Measurements from ENCODE around the gene GRIN2A.

Gene GRIN2A

DNA sequence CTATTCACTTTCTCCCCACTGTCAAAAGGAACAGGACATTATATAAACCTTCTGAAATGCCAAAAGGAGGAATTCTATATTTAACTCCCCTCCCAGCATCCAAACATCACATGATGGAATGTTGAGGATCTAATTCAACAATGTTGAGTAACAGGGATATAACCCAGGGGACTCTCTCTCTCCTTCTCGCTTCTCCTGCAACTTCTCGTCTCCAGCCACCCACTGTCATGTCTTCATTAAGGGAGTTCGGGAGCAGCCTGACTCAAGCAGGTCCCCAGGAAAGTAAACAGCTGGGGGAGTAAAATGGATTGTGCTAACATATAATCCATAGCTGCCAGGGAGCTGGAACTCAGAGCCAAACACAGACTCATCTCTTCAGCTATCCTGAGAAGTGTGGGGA lies 51.7 kb downstream of the GRIN2A start:
- no peak for DNase-seq (ENCODE audit: low read depth in 2 of 2)

DNA sequence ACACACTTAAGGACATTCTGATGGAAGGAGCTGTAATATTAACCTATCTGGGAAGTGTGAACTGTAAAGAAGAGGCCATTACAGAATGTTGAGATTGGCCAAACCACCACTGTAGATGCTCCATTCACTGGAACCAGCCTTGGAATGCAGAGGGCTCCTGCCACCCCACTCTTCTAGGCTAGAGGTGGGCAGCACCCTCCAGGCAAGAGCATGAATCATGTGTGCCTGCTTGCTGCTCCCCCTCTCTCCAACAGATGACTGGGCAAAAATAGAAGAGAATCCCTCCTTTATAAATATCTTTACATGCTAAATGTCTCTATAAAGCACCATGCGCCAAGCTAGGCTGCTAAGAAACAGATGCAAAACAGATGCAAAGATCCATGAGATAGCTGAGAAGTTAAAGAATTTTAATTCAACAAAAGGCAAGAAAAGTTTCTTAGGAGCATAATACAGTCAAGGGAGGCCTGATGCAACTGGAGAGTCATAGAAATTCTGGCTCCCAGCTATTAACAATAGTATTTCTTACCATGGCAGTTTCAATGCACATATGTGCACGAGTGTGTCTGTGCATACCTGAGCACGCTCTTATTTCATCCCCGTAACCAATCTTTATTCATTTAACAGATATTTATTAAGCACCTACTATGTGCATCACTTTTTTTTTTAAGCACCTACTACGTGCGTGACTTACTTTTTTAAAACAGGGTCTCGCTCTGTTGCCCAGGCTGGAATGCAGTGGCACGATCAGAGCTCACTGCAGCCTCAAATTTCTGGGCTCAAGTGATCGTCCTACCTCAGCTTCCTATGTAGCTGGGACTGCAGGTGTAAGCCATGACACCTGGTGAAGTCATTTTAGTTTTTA lies 53.6 kb downstream of the GRIN2A start:
- DNase-seq (ENCODE audit: low read depth in 2 of 2): no peak

DNA sequence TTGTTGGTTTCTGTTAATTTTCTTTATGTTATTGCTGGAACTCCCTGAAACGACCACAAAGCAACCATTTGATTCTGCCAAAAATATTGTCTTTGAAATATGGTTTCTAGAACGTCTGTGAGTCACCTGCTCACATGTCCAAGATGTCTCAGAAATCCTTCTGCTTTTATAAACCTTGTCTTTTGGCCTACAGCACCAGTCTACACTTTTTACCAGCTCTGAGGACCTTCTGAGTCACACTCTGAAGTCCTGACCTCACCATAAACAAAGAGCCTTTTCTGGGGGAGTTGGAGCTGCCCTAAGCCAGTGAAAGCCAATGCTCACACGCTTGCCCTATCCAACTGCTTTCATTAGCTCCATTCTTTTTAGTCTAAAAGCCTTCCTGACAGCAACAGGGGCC lies 55.5 kb downstream of the GRIN2A start:
- no peak for DNase-seq (ENCODE audit: low read depth in 2 of 2)

DNA sequence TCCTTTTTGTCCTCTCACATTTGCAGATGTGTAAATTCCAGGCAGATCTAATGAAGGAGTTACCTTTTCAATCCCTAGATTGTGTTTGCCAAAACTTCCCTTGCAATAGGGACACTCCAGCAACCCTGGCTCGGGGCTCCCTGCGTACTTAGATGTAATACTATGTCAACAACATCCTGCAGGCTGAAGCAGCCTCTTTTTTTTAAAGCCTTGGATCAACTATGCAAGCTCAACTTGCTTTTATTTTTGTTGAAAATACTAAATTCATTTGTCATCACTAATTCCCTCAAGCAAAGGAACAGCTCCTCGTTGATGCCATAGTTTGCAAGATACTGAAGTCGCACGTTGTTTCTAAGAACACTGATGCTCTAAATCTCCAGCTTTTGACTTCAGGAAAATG lies 59.1 kb downstream of the GRIN2A start:
- DNase-seq (ENCODE audit: low read depth in 2 of 2): no peak

DNA sequence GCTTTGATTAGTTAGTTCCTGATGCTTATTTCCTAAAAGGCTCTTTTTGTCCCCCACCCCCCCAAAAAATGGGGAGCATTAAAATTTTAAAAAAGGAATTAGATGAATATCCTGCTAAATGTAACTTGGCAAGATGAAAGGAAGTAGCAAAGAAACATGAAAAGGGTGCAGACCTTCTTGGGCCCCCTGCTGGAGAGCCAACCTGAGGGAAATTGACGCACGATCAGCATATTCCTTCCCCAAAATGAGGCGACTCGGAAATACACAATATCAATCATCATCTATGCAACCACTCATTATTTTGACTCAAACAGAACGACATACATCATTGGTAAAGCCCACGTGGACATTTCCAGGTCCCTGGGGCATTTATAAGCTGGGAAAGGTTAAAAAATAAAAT lies 59.7 kb downstream of the GRIN2A start:
- no peak for DNase-seq (ENCODE audit: low read depth in 2 of 2)

DNA sequence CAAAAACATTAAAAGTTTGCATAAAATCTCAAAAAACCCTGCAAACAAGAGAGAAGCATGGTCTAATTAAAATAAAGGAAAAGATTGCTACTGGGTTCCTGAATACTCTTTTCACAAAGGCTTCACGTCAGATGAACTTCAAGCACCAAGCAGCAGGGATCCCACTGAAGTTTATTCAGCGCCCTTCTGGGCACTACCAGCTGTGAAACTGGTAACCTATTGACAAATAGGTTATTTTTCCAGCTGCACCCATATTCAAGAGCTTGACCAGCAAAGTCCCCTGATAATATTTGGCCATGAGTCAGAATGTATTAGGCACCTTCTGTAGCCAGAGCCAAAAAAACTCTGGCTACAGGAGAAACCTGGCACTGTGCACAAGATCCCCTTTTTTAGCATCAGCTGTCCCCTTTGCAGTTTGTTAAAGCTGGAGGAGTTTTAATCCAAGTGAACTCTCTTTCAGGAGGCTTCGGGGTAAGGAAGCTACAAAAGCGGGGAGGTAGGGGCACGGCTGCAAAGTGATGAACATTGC lies 60.3 kb downstream of the GRIN2A start:
- DNase-seq (ENCODE audit: low read depth in 2 of 2): no peak

DNA sequence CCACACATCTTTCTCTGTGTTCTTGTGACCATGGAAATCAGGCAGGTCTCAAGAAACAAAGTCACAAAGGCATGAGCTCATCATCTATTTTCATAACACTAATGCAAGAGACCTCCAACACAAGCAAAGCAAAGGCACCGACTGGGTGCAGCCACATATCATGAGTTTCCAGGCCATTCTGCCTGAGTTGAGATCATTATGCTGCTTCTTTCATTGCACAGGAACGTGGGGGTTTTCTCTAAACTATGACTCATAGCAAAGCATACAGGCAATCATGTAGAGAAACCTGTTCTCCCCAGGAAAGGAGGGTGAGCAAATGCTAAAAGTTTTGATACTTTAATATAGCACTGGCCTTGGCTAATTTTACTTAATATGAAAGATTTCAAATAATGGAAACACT lies 60.7 kb downstream of the GRIN2A start:
- no peak for DNase-seq (ENCODE audit: low read depth in 2 of 2)

DNA sequence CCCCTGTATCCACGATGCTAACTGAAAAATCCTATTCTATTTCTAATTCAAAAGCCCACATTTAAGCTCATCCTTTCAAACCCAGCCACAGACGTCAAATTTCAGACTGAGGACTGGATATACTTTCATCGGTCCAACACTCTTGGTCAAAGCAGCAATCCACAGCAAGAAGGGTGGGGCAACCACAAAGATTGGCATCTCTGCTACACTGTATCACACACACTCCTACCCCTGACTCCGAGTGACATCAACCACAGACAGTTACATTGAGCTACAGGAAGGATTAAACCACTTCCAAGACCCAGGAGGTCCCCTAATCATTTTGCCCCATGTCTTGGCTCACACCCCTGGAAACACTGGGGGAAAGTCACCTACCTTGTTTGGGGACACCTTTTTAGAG lies 61.3 kb downstream of the GRIN2A start:
- no peak for DNase-seq (ENCODE audit: low read depth in 2 of 2)

DNA sequence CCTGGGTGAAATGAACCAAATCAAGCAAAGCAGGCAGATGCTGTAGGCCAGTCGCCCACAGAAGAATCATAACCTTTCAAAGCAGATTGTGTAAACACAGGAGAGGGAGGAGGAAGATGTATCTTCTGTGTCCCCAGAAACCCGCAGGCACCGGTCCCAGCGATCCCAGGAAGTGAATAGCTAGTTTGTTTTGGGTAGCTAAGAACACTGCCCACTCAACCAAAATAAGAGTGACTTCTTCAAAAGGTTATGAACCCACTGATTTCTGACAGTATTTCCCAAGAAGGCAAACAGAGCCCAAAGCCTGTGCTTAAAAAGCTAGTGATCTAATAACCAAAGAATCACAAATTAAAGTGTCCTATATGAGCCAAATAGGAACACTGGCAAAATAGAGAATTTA lies 67.8 kb downstream of the GRIN2A start:
- no peak for DNase-seq (ENCODE audit: low read depth in 2 of 2)

DNA sequence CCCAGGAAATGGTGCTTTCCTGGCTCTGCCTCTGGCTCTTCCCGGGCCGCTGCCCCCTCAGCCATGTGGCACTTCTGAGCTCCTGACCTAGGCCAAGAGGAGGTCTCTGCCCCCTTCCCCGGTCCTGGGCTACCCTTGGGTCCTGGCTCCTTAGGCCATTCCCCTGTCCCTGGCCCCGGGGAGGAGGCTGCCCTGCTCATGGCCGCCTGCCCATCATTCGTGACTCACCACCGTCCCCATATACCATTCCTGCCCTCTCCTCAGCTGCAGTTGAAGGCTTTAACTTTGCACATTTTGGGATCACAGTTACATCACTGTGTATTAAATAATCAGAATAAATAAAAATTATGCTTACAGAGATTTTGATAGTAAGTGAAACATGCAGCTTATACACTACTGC lies 69.0 kb downstream of the GRIN2A start:
- DNase-seq (ENCODE audit: low read depth in 2 of 2): no peak

DNA sequence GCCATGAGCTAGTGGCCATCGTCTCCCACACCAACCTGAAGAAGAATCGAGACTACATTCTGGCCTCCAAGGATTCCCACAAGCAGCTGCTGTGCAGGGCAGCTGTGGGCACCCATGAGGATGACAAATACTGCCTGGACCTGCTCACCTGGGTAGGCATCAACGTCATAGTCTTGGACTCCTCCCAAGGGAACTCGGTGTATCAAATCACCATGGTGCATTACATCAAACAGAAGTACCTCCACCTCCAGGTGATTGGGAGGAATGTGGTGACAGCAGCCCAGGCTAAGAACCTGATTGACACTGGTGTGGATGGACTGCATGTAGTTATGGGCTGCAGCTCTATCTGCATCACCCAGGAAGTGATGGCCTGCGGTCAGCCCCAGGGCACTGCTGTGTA lies 70.2 kb downstream of the GRIN2A start:
- no peak for DNase-seq (ENCODE audit: low read depth in 2 of 2)

DNA sequence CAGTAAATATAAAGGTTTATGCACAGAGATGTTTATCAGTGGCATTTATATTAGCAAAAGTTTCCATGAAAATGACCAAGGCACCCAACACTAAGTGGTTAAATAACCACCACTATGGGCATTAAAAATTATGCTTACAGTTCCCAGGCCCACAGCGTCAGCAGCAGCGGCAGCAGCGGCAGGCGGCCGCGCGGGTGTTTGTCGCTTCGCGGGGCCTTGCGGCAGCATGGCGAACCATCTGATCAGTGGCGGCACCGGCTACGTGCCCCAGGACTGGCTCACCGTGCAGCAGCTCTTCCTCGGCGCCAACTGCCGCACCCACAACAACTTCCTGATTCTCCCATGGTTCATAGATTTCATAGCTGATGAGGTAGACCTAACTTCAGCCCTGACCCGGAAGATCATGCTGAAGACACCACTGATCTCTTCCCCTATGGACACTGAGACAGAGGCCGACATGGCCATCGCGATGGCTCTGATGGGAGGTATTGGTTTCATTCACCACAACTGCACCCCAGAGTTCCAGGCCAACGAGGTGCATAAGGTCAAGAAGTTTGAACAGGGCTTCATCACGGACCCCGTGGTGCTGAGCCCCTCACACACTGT lies 71.0 kb downstream of the GRIN2A start:
- DNase-seq (ENCODE audit: low read depth in 2 of 2): no peak

DNA sequence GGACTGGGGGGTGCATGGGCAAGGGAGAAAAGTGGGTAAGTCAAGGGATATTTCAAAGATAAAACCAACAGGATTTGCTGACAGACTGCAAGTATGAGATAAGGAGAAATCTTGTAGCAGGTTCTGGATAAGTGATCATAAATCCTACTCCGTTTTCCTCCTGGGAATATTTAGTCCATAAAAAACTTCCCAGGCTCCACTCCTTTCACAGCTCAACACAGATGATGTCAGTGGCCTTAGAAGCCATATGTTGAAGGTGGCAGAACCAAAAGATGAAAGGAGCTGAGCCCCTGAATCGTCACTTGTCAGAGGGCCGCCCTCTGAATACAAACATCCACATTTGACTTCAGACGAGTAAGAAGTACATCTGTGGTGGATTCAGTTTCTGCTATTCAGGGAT lies 71.7 kb downstream of the GRIN2A start:
- DNase-seq (ENCODE audit: low read depth in 2 of 2): no peak

DNA sequence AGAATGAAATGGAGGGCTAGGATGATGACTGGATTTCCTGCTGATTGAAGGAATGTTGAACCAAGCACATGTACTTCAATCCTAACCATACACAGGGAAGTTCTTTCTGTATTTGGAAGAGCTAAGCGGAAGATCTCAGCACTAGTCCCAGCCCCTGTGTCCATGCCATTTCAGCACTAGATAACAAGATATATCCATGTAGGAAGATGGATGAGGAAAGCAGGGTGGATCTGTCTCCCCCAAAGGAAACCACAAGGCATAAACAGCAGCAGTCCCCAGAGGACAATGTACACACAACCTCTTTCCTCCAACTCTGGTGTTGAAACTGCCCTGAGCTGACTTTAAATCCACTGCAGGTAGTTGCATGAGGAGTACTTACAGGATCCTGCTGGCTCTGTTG lies 75.1 kb downstream of the GRIN2A start:
- DNase-seq (ENCODE audit: low read depth in 2 of 2): no peak

DNA sequence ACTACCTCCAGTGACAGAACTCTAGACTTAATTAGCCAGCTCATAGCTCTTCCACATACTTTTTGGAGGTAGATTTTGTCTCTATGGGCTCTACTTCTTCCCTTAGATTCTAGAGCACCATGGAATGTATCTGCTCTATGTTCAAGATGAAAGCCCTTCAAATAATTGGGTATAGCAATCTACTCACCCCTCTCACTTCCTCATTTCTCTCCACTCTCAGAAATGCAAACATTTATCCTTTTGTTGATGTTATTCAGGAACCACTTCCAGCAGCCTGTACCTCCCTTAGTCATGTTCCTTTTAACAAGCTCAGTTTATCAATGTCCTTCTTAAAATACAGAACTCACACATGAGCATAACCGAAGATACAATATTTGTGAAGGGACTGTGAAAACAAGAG lies 78.5 kb downstream of the GRIN2A start:
- DNase-seq (ENCODE audit: low read depth in 2 of 2): no peak

DNA sequence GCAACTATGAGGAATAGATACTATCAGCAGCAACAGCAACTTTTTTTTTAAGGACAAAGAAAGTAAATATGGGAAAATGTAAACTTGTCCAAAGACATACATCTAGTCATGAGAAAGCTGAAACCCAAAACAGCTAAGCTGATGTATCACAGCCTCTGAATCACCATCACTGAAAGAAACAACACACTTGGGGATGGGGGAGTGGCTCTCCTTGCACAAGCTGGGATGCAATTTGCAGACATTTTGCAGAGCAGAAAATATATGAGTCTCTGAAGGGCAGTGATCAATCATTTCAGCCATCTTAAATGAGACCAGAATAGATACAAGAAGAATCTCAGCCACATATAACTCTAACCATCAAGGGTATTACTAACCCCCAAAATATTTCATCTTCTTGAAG lies 79.1 kb downstream of the GRIN2A start:
- DNase-seq (ENCODE audit: low read depth in 2 of 2): no peak

DNA sequence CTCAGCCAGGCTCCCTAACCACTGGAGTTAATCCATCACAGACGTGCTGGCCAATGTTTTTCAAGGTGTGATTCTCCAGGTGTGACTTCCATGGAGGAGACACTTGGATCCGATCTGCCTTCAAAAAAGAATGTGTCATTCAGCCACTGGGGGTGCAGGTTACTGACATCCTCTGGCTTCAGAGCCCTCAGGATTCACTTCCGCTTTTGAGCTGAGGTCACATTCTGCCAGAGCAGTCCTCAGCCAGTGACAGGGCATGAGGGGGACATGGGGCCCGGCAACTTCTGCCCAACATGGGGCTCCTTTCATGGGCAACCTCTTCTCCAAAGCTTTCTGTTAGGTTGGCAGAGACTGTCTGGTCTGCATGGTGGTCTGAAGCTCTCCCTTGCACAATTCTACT lies 81.4 kb downstream of the GRIN2A start:
- no peak for DNase-seq (ENCODE audit: low read depth in 2 of 2)

DNA sequence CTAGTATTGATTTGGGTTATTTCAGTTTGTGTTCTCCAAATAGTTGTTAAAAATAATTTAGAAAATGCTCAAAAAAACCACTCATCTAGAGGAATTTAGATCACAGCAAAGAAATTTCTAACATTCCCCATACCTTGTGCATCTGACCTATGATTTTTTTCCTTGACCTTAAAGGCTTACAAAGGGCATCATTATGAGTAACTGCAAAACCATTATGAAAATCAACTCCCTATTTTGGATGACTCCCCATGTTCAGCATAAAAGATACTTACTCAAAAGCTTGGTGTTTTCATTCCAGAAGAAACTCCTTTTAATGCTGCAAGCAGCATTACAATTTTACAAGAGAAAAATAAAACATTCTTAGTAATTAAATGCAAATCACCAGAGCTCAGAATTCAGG lies 83.2 kb downstream of the GRIN2A start:
- no peak for DNase-seq (ENCODE audit: low read depth in 2 of 2)

DNA sequence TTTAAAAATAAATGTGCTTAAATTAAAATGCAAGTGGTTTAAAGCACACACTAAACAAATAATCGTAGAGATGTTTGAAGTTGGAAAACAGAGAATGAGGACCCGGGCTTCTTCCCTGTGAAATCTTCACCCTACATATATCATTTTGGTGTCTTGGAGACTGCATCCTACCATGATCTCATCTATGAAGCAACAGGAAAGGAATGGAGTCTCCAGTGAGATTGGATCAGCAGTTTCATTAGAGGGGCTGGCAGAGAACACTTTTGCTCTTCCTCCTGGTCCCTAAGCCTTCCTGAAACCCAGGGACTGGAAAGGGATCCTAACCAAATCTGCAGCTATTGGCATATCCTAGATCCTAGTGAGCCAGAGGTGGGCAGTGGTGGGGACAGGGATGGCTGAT lies 85.0 kb downstream of the GRIN2A start:
- DNase-seq (ENCODE audit: low read depth in 2 of 2): no peak

DNA sequence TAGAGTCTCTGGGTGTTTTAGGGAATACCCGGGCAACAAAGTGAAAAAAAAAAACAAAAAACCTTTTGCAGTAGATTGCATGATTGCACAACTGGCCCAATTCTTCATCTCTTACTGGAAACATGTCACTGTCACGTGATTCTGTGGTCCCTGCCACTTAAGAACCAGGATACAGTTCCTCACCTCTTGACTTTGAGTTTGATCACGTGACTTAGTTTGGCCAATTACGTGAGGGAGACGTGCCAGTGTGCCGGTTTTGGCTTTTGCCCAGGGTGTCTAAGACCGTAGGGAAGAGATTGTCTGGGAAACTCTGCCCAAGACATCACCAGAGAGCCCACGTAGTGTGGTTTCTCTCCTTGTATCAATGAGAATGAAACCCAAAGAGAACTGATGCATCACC lies 88.7 kb downstream of the GRIN2A start:
- no peak for DNase-seq (ENCODE audit: low read depth in 2 of 2)

DNA sequence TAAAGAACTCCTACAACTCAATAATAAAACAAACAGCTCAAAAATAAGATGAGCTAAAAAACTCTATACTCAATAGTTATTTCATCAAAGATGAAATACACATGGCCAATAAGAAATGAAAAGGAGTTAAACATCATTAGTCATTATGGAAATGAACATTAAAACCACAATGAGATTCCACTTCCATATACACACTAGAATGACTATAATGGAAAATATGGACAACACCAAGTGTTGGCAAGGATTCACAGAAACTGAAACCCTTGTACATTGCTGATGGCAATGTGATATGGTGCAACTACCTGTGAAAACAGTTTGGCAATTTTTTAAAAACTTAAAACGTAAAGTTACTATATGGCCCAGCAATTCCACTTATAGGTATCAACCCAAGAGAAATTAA lies 91.4 kb downstream of the GRIN2A start:
- DNase-seq (ENCODE audit: low read depth in 2 of 2): no peak

DNA sequence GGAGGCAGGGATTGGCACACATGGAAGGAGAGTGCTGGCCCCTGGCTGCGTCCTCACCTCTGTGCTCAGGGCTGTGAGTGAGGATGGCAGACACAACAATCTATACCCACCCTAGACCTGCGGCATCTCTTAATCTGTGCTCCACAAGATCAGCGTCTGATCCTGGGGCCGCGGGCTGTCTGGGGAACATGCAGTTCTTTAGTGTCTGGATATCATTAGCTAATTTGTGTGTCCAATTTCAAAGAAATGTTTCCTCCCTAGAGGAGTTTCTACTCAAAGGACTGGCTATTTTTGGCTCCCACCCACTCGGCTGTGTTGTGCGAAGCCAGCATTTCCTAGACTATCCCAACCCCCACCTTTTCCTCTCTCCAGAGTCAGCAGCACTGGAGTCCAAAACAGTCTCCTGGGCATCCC lies 93.8 kb downstream of the GRIN2A start:
- no peak for DNase-seq (ENCODE audit: low read depth in 2 of 2)

DNA sequence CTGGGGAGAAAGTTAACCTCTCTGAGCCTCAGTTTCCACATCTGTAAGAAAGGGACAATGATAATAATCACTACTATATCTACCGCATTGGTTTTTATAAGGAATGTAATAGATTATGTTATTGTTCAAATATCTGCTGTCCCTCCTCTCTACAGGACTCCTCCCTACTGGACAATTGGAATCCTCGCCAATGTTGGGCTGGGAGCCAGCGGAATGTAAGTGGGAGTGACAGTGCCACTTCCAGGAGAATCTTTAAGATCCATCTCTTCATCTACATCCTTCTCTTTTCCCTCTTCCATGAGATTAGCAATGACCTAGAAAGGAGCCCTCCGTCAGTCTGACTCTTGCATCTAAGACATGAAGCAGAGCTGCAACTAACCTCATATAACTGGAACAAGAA lies 95.1 kb downstream of the GRIN2A start:
- no peak for DNase-seq (ENCODE audit: low read depth in 2 of 2)

DNA sequence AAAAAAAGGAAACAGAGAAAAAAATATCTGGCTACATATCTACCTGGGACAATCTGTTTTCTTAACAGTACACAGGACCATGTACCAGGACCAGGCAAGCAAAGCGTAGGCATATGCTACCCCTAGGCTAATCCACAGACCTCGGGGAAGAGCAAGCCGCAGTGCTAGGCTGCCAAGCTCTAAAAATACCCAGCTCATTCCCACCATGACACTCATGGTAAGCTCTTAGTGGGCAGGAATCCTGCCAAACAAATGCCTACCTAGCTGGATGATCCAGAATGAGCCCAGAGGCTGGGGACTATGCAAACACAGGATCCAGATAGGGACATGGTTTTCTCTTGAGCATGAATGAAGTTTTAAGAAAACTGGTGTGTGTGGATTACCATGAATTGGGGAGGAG lies 95.6 kb downstream of the GRIN2A start:
- DNase-seq (ENCODE audit: low read depth in 2 of 2): no peak

Data from stimulated activated CD8-positive, alpha-beta memory T cell treated with anti-CD3 and anti-CD28 coated beads, Interleukin-15, amount 100 ng/mL, for 4 hours (primary cell).